HepG2 (cell line): ENCODE results near the gene ZBTB17. TPM values are rescaled to one million over a fixed set of nuclear protein-coding genes. Genes with fewer than 3 reads are reported as not detected.

Experiments
- HNRNPLL ChIP-seq: fragments of 200-400 bp; formaldehyde crosslinking; IDR thresholded peaks from 2 replicates; pipeline ENCODE4 v1.6.1; 2017; ENCODE audit warnings: mild to moderate bottlenecking, low read depth, low read length; ENCODE audit not compliant: poor library complexity, severe bottlenecking
- HNRNPUL1 ChIP-seq: fragments of 200-400 bp; formaldehyde crosslinking; IDR thresholded peaks from 2 replicates; pipeline ENCODE4 v1.6.1; 2017; ENCODE audit warnings: low read depth, mild to moderate bottlenecking, low read length, moderate library complexity
- JUN ChIP-seq: sonication (generic); formaldehyde crosslinking; IDR thresholded peaks from 2 replicates; pipeline ENCODE4 v1.4.0; 2020; ENCODE audit warnings: mild to moderate bottlenecking, missing genetic modification reagents
- KLF16 ChIP-seq, 2 experiments: sonication (generic) in 1 of 2; formaldehyde crosslinking in 1 of 2; IDR thresholded peaks; 2 replicates each; pipeline versions ENCODE4 v1.6.1 to v1.8.0; 2016 to 2023; ENCODE audit warnings: missing genetic modification reagents in 2 of 2, missing compliant biosample characterization in 1 of 2
- SMC3 ChIP-seq: IDR thresholded peaks from 2 replicates; pipeline ENCODE4 v1.6.1; 2011; ENCODE audit warnings: low read length, improper control_type of control experiment
- TAF1 ChIP-seq: sonication (generic); formaldehyde crosslinking; IDR thresholded peaks from 2 replicates; pipeline ENCODE4 v1.4.0; 2020; ENCODE audit warnings: missing genetic modification reagents
- TAF15 ChIP-seq: fragments of 200-400 bp; formaldehyde crosslinking; IDR thresholded peaks from one replicate; pipeline ENCODE4 v1.6.1; 2018; ENCODE audit warnings: mild to moderate bottlenecking, low read depth, low read length; ENCODE audit not compliant: poor library complexity, severe bottlenecking
- TSC22D2 ChIP-seq: sonication (generic); formaldehyde crosslinking; IDR thresholded peaks from 2 replicates; pipeline ENCODE4 v1.5.1; 2020; ENCODE audit warnings: missing genetic modification reagents, mild to moderate bottlenecking, borderline replicate concordance
- ZBTB7A ChIP-seq: sonication (generic); formaldehyde crosslinking; IDR thresholded peaks from 2 replicates; pipeline ENCODE4 v1.8.0; 2022; ENCODE audit warnings: mild to moderate bottlenecking, missing genetic modification reagents
- ZC3H4 ChIP-seq: sonication (generic); formaldehyde crosslinking; IDR thresholded peaks from 2 replicates; pipeline ENCODE4 v1.4.0; 2020; ENCODE audit warnings: missing genetic modification reagents, borderline replicate concordance
- ZFAT ChIP-seq: sonication (generic); formaldehyde crosslinking; conservative IDR thresholded peaks from 2 replicates; pipeline ENCODE4 v1.8.1; 2023; ENCODE audit warnings: missing genetic modification reagents, inconsistent platforms
- ZFX ChIP-seq: sonication (generic); formaldehyde crosslinking; IDR thresholded peaks from 2 replicates; pipeline ENCODE4 v1.4.0; 2020; ENCODE audit warnings: mild to moderate bottlenecking, low read depth, missing genetic modification reagents, moderate library complexity
- ZNF383 ChIP-seq: sonication (generic); formaldehyde crosslinking; IDR thresholded peaks from 2 replicates; pipeline ENCODE4 v1.4.0; 2020; ENCODE audit warnings: missing genetic modification reagents, mild to moderate bottlenecking, borderline replicate concordance
- ZNF788 ChIP-seq: sonication (generic); formaldehyde crosslinking; IDR thresholded peaks from 2 replicates; pipeline ENCODE4 v1.5.0; 2020; ENCODE audit warnings: mild to moderate bottlenecking, missing genetic modification reagents, borderline replicate concordance
- ZSCAN20 ChIP-seq: sonication (generic); formaldehyde crosslinking; IDR thresholded peaks from 2 replicates; pipeline ENCODE4 v1.4.0; 2020; ENCODE audit warnings: missing genetic modification reagents, mild to moderate bottlenecking, borderline replicate concordance
- ZSCAN31 ChIP-seq: sonication (generic); formaldehyde crosslinking; IDR thresholded peaks from 2 replicates; pipeline ENCODE4 v1.5.0; 2020; ENCODE audit warnings: low read depth, mild to moderate bottlenecking, missing genetic modification reagents
- polyA plus RNA-seq, 8 experiments: library from polyadenylated mRNA; depleted of rRNA in 3 of 8; stranded (reverse) in 7 of 8; unstranded in 1 of 8; fragments of >200 nt; fragmentation: Illumina TruSeq in 4 of 8; extraction: Trizol in 4 of 8; gene quantifications; 2 replicates each; pipeline versions ENCODE4 v1.2.1 to v1.2.3, GENCODE V29; 2011 to 2016; ENCODE audit warnings: low read depth in 4 of 8, missing spikeins in 1 of 8, mixed read lengths in 1 of 8; ENCODE audit not compliant: insufficient read depth in 1 of 8
- total RNA-seq, 5 experiments: library from RNA; depleted of rRNA; stranded (reverse); fragments of >200 nt; fragmentation: Illumina TruSeq; extraction: Trizol; gene quantifications; 2 replicates each; pipeline ENCODE4 v1.2.3, GENCODE V29; 2016; ENCODE audit warnings: low read depth in 1 of 5
- TF ChIP-seq, protein P1 (sequence below): sonication (generic); formaldehyde crosslinking; IDR thresholded peaks from 2 replicates; pipeline ENCODE4 v1.8.0; 2022; ENCODE audit warnings: missing genetic modification reagents, mild to moderate bottlenecking, inconsistent platforms, borderline replicate concordance
- TF ChIP-seq, protein P2 (sequence below): sonication (generic); formaldehyde crosslinking; IDR thresholded peaks from 2 replicates; pipeline ENCODE4 v1.8.0; 2022; ENCODE audit warnings: mild to moderate bottlenecking, missing genetic modification reagents, moderate library complexity
- TF ChIP-seq, protein P3 (sequence below): IDR thresholded peaks from 2 replicates; pipeline ENCODE4 v1.6.1; 2016
- TF ChIP-seq, protein P4 (sequence below), 2 experiments: sonication (generic) in 1 of 2; formaldehyde crosslinking in 1 of 2; IDR thresholded peaks; 2 replicates each; pipeline versions ENCODE4 v1.6.1 to v1.9.0; 2014 to 2022; ENCODE audit warnings: antibody characterized with exemption in 1 of 2, borderline replicate concordance in 1 of 2, inconsistent platforms in 1 of 2, low read depth in 1 of 2, missing genetic modification reagents in 1 of 2

The ZBTB17 gene
- total and polyA plus RNA-seq, 2 of the 13 experiments (the other 11 are each of a cell fraction or from before 2014, with no cell fraction given): 16.7 to 17.0 TPM

DNA sequence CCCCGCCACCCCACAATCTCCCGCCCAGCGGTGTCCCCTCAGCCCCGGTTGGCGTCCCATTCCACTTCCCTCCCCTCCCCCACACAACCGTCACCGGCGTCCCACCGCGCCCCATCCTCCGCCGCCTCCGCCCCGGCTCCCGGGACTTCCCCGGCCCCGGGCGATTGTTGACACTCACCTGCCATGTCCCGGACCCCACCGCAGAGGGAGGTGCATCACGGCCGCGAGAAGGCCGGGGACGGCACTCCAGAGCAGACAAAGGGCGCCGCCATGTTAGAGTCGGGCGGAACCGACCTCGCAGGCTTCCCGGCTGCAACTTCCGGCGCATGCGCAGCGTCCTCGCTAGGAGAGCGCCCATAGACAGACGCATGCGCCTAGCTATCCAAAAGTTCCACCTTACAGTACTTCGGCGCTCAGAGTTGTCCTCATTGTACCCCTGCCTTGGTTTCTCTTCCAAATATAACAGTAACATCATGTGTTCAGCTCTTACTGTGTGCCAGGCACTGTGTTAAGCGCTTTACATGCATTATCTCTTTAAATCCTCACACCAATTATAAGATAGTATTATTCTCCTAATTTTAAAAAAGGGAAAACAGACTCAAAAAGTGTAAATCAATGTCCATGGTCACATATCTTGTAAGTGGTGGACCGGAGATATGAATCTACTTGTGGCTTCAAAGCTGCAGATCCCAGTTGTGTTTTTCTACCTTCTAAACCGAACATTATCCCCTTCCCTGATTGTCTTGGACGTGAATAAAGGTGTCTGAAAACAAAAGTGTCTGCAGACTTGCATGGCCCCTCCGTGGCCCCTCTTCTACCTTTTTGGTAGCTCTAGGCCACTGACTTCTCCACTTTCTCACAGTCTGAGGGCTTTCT lies at the start of gene ZBTB17 (continued):
- TF ChIP-seq ZNF383 (CRISPR knock-in tag) (0 out of 2 replicates have a peak, but pooled peaks have one; percentile 46), KLF16 (CRISPR knock-in tag; IDR thresholded peaks at IDR 0.05) (peak in 1 of 2 experiments; percentile 57; a peak in 1 of 4 replicates), ZFAT (CRISPR knock-in tag) (no peak), TSC22D2 (CRISPR knock-in tag) (no peak), HNRNPUL1 (no peak), ZBTB7A (CRISPR knock-in tag) (no peak), ZSCAN31 (CRISPR knock-in tag) (no peak), TAF15 (peak; percentile 92), ZFX (peak; percentile 79), TAF1 (CRISPR knock-in tag) (peak; percentile 79), ZNF788 (peak; percentile 75; the same call in 1 of the 2 replicates), ZC3H4 (CRISPR knock-in tag) (no peak), HNRNPLL (peak; percentile 53), JUN (CRISPR knock-in tag) (no peak), ZSCAN20 (CRISPR knock-in tag) (no peak), SMC3 (no peak)
- TF ChIP-seq, protein P1, sequence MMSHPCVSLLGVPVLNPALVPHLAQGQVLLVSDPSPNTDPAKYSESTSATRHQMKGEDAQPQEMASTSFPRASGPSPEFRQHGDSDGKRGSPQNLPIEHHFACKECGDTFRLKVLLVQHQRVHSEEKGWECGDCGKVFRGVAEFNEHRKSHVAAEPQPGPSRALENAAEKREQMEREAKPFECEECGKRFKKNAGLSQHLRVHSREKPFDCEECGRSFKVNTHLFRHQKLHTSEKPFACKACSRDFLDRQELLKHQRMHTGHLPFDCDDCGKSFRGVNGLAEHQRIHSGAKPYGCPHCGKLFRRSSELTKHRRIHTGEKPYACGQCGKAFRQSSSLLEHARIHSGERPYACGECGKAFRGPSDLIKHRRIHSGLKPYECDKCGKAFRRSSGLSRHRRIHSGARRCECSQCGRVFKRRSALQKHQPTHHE (CRISPR knock-in tag): no peak
- TF ChIP-seq, protein P2, sequence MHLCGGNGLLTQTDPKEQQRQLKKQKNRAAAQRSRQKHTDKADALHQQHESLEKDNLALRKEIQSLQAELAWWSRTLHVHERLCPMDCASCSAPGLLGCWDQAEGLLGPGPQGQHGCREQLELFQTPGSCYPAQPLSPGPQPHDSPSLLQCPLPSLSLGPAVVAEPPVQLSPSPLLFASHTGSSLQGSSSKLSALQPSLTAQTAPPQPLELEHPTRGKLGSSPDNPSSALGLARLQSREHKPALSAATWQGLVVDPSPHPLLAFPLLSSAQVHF (CRISPR knock-in tag): no peak
- TF ChIP-seq, protein P3, sequence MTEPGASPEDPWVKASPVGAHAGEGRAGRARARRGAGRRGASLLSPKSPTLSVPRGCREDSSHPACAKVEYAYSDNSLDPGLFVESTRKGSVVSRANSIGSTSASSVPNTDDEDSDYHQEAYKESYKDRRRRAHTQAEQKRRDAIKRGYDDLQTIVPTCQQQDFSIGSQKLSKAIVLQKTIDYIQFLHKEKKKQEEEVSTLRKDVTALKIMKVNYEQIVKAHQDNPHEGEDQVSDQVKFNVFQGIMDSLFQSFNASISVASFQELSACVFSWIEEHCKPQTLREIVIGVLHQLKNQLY (CRISPR knock-in tag): no peak
- TF ChIP-seq, protein P4, sequence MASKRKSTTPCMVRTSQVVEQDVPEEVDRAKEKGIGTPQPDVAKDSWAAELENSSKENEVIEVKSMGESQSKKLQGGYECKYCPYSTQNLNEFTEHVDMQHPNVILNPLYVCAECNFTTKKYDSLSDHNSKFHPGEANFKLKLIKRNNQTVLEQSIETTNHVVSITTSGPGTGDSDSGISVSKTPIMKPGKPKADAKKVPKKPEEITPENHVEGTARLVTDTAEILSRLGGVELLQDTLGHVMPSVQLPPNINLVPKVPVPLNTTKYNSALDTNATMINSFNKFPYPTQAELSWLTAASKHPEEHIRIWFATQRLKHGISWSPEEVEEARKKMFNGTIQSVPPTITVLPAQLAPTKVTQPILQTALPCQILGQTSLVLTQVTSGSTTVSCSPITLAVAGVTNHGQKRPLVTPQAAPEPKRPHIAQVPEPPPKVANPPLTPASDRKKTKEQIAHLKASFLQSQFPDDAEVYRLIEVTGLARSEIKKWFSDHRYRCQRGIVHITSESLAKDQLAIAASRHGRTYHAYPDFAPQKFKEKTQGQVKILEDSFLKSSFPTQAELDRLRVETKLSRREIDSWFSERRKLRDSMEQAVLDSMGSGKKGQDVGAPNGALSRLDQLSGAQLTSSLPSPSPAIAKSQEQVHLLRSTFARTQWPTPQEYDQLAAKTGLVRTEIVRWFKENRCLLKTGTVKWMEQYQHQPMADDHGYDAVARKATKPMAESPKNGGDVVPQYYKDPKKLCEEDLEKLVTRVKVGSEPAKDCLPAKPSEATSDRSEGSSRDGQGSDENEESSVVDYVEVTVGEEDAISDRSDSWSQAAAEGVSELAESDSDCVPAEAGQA (IDR thresholded peaks at IDR 0.05; ENCODE audit: low read depth): peak; percentile 88
- TF ChIP-seq, protein P4 (CRISPR knock-in tag; IDR thresholded peaks at IDR 0.05; ENCODE audit: borderline replicate concordance): no peak
